Raji (cell line): ENCODE data around the gene OR51A4.

Source experiments
- POLR2A ChIP-seq: IDR thresholded peaks from 2 replicates; pipeline ENCODE4 v1.6.1; 2011; ENCODE audit warnings: low read depth, low read length, control low read depth; ENCODE audit not compliant: insufficient read depth

The OR51A4 gene

DNA sequence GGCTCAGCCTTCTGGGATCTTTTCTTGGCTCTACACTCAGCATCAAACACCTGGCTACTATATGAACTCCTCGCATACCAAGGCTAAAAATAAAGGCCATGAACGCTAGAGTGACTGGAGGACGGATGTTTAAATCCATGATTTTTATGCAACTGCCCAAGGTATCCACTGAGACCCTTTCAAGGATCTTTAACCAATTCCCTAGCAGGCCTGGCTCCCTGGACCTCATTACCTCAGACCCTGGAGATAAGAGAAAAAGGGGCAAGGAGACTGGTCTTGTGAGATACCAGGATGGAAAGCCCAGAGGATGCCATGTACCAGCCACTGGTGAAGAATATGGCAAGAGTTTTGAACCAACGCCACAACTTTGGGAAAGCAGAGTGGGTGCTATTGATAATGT is 28.2 kb downstream of the OR51A4 start, which contains the start of gene OR51G2:
Gene OR51G2 (minus strand): TSS at position 101 of the 400 bp plus-strand sequence. CDS start 3,687 bp downstream, outside the sequence.
- no peak for TF ChIP-seq POLR2A

DNA sequence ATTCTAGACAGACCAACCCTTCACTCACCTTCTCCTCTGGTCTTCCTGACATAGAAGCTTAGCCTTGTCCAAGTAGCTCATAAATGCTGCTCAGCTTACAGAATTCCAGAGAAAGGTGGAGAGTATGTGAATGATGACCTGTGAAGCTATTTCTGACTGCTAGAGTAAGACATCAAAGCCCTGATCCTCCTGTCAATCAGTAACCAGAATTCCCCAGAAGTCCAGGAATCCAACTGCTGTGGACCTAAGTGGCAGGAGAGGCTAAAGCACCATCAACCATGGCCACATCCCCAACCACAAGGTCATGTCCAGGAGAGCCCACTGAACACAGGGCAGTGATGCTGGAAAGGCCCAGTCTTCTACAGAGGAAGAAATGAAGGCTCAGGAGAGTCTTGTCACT is 30.8 kb downstream of the OR51A4 start:
- TF ChIP-seq POLR2A = no peak

DNA sequence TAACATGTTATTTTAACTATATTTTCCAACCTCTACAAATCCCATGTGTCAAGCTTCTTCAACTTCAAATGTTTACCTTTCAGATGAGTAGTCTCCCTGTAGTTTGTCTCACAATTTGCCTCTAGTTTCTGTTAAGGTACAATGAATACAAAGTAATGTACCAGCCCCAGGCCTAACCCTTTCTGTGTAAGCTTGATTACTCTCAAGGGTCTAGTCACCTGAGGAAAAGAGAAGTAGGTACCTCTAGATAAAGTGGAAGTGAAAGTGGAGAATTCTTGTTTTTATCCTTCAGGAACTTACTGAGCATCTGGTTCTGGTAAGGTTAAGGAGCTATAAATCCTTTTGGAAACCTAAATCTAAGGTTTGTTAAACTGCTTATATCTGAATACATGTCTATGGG is 43.9 kb downstream of the OR51A4 start, which contains the start of gene OR51A7:
Gene OR51A7 (plus strand): TSS at position 300 of the 400 bp plus-strand sequence. CDS start 3,587 bp downstream, outside the sequence.
- TF ChIP-seq POLR2A = no peak
